Measurements from ENCODE around the gene MCAM.

Gene MCAM

DNA sequence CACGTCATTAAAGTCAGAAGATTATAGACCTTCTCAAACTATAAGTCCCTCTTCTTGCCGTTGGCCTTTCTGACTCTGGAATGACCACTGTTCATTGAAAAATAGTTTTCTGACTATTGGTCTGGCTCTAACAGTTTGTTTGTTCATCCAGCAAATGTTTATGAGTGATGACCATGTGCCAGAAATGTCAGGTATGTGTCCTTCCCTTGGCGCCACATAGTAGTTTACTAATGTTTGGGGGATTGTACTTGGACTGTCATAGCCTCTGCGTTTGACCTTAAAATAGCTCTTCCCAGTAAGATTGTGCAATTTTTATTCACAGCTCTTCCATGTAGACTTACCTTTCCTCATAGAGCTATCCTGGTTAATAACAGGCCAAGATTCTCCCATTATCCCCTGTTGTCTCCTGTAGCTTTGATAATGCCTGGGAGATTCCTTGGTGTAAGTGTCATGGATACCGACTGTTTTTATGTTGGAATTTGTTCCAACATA, 13.7 kb downstream of the MCAM start:
- H3K9me3 ChIP-seq (ENCODE audit: insufficient read depth, low read length, severe bottlenecking), result no peaks in the 10 kb centered on the region
- no peak overlapping the region for H3K27ac ChIP-seq (ENCODE audit: low read length)
- H3K4me1 ChIP-seq (ENCODE audit: insufficient read depth, low read length), result no peaks in the 10 kb centered on the region
- TF ChIP-seq, protein P1, sequence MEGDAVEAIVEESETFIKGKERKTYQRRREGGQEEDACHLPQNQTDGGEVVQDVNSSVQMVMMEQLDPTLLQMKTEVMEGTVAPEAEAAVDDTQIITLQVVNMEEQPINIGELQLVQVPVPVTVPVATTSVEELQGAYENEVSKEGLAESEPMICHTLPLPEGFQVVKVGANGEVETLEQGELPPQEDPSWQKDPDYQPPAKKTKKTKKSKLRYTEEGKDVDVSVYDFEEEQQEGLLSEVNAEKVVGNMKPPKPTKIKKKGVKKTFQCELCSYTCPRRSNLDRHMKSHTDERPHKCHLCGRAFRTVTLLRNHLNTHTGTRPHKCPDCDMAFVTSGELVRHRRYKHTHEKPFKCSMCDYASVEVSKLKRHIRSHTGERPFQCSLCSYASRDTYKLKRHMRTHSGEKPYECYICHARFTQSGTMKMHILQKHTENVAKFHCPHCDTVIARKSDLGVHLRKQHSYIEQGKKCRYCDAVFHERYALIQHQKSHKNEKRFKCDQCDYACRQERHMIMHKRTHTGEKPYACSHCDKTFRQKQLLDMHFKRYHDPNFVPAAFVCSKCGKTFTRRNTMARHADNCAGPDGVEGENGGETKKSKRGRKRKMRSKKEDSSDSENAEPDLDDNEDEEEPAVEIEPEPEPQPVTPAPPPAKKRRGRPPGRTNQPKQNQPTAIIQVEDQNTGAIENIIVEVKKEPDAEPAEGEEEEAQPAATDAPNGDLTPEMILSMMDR (IDR thresholded peaks at IDR 0.05; ENCODE audit: borderline replicate concordance, extremely low read depth, low read length, poor library complexity, severe bottlenecking), result no peak
- no peak for TF ChIP-seq EZH2 (IDR thresholded peaks at IDR 0.05; ENCODE audit: borderline replicate concordance, low read depth, low read length, severe bottlenecking)
- peaks cover 70% of the 10 kb centered on the region for H3K36me3 ChIP-seq (ENCODE audit: insufficient read depth, low read length)
- H3K79me2 ChIP-seq (ENCODE audit: insufficient read depth, low read length), result no peaks in the 10 kb centered on the region
- no peak overlapping the region for H3K9ac ChIP-seq (ENCODE audit: low read depth, low read length)
- H4K20me1 ChIP-seq (ENCODE audit: insufficient read depth, low read length), result no peaks in the 10 kb centered on the region
- H3K4me2 ChIP-seq (ENCODE audit: insufficient read depth, low read length), result no peak overlapping the region
- DNase-seq, result no peak
- no peak for ATAC-seq (ENCODE audit: insufficient read depth, low read depth)
- no peaks in the 10 kb centered on the region for H3K27me3 ChIP-seq (ENCODE audit: insufficient read depth, low read length, poor library complexity)
- H2AFZ ChIP-seq (ENCODE audit: low read depth, low read length), result no peak overlapping the region
- H3K4me3 ChIP-seq (ENCODE audit: low read depth in 1 of 2, low read length in 2 of 2), result no peak overlapping the region

DNA sequence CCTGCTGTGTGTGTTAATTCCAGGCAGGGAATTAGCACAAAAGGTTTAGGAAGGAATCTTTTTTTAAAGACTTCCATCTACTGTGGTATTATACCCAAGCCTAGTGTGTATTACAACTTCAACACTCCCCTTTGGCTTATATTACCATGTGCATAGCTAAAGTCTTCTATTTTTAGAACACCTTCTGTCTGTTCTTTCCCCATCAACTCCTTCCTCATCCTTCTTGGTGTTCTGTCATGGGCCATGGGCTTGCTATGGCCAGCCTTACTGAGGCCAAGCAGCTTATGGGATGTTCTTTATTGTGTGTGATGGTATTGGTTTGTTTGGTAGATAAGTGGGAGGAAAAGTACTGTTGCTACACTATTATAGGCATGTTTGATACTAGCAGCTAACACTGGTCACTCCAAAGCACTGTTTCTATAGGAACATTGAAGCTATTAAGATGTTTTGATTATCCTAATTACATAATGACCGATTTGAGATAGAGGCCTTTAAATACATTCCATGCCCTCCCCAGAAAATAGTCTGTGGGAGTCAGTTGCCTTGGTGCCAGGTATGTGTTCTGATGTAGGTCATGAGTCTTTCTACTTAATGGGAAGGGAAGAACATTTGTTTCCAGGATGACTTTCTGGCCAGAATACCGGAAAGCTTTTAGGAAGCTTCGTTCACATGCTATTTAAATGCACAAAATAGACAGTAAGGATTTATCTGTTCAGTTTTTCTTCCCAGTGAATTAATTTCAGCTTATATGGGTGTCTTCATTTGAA, 16.5 kb downstream of the MCAM start:
- H3K27me3 ChIP-seq (ENCODE audit: insufficient read depth, low read length, poor library complexity), result no peaks in the 10 kb centered on the region
- no peaks in the 10 kb centered on the region for H4K20me1 ChIP-seq (ENCODE audit: insufficient read depth, low read length)
- H3K27ac ChIP-seq (ENCODE audit: low read length), result no peak overlapping the region
- H3K79me2 ChIP-seq (ENCODE audit: insufficient read depth, low read length), result no peaks in the 10 kb centered on the region
- no peak for TF ChIP-seq EZH2 (IDR thresholded peaks at IDR 0.05; ENCODE audit: borderline replicate concordance, low read depth, low read length, severe bottlenecking)
- TF ChIP-seq, protein P1 (IDR thresholded peaks at IDR 0.05; ENCODE audit: borderline replicate concordance, extremely low read depth, low read length, poor library complexity, severe bottlenecking), result no peak
- H2AFZ ChIP-seq (ENCODE audit: low read depth, low read length), result no peak overlapping the region
- peaks cover 79% of the 10 kb centered on the region for H3K36me3 ChIP-seq (ENCODE audit: insufficient read depth, low read length)
- ATAC-seq (ENCODE audit: insufficient read depth, low read depth) (no peak), DNase-seq (no peak)
- no peaks in the 10 kb centered on the region for H3K9me3 ChIP-seq (ENCODE audit: insufficient read depth, low read length, severe bottlenecking)
- no peak overlapping the region for H3K4me3 ChIP-seq (ENCODE audit: low read depth in 1 of 2, low read length in 2 of 2)
- no peak overlapping the region for H3K4me2 ChIP-seq (ENCODE audit: insufficient read depth, low read length)
- H3K4me1 ChIP-seq (ENCODE audit: insufficient read depth, low read length), result no peaks in the 10 kb centered on the region
- no peak overlapping the region for H3K9ac ChIP-seq (ENCODE audit: low read depth, low read length)

DNA sequence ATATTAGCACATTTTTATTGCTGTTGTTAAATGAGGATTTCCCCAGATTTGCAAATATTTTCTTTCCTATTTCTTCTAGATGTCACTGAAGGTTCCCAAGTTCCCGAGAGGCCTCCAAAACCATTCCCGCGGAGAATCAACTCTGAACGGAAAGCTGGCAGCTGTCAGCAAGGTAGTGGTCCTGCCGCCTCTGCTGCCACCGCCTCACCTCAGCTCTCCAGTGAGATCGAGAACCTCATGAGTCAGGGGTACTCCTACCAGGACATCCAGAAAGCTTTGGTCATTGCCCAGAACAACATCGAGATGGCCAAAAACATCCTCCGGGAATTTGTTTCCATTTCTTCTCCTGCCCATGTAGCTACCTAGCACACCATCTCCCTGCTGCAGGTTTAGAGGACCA, 17.5 kb downstream of the MCAM start:
- Histone ChIP-seq H3K9ac (ENCODE audit: low read depth, low read length) (no peak overlapping the region), H3K27me3 (ENCODE audit: insufficient read depth, low read length, poor library complexity) (no peaks in the 10 kb centered on the region), H4K20me1 (ENCODE audit: insufficient read depth, low read length) (no peaks in the 10 kb centered on the region), H3K79me2 (ENCODE audit: insufficient read depth, low read length) (no peaks in the 10 kb centered on the region), H3K27ac (ENCODE audit: low read length) (no peak overlapping the region), H3K36me3 (ENCODE audit: insufficient read depth, low read length) (peaks cover 77% of the 10 kb centered on the region), H3K9me3 (ENCODE audit: insufficient read depth, low read length, severe bottlenecking) (no peaks in the 10 kb centered on the region), H3K4me2 (ENCODE audit: insufficient read depth, low read length) (no peak overlapping the region), H3K4me3 (ENCODE audit: low read depth in 1 of 2, low read length in 2 of 2) (no peak overlapping the region), H2AFZ (ENCODE audit: low read depth, low read length) (no peak overlapping the region), H3K4me1 (ENCODE audit: insufficient read depth, low read length) (no peaks in the 10 kb centered on the region)
- TF ChIP-seq, protein P1 (IDR thresholded peaks at IDR 0.05; ENCODE audit: borderline replicate concordance, extremely low read depth, low read length, poor library complexity, severe bottlenecking), result no peak
- no peak for TF ChIP-seq EZH2 (IDR thresholded peaks at IDR 0.05; ENCODE audit: borderline replicate concordance, low read depth, low read length, severe bottlenecking)
- DNase-seq (no peak), ATAC-seq (ENCODE audit: insufficient read depth, low read depth) (no peak)
